NCI-H1092 (cell line): ENCODE measurements around the gene HDAC9.

Source experiments
- DNase-seq: peaks from one replicate; lab custom pipeline; 2025; lab: John Stamatoyannopoulos, UW

HDAC9 gene

DNA sequence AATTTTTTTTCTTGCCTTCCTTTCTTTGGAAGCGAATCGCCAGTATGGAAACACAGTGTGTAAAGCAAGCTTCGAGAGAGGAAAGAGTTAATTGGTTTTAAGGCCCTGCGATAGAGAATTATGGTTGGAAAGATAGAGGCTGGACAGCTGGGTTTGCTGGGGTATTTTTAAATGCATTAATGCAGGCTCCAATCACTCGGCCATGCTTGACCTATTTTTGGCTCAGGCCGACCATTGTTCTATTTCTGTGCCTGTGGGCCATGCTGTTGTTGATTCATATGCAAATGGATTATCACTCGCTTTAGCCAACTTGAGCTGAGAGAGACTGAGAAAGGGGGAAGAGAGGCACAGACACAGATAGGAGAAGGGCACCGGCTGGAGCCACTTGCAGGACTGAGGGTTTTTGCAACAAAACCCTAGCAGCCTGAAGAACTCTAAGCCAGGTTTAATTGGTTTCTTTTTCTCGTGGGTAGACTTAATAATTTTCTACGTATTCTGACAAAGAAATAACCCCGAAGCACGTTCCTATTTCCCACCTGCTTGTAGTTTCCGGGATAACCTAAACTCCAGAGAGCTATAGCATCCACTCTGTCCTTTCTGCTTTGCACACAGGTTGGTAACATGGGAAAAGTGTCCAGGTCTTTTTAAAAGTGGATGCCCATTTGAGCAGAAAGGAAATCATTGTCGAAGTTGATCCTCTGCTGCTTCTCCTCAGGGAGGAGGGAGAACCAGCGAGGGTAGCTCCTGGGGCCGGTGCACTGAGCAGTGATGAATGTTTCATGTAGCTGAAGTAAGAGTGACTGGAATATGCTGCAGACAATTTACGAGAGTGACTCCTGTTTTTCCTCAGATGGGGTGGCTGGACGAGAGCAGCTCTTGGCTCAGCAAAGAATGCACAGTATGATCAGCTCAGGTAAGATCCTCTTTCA is at the start of gene HDAC9:
TSS of gene HDAC9 (plus strand) at position 338 of the 929 bp plus-strand sequence. CDS start at position 892, 554 bp downstream.
- DNase-seq, result peak; percentile 95

DNA sequence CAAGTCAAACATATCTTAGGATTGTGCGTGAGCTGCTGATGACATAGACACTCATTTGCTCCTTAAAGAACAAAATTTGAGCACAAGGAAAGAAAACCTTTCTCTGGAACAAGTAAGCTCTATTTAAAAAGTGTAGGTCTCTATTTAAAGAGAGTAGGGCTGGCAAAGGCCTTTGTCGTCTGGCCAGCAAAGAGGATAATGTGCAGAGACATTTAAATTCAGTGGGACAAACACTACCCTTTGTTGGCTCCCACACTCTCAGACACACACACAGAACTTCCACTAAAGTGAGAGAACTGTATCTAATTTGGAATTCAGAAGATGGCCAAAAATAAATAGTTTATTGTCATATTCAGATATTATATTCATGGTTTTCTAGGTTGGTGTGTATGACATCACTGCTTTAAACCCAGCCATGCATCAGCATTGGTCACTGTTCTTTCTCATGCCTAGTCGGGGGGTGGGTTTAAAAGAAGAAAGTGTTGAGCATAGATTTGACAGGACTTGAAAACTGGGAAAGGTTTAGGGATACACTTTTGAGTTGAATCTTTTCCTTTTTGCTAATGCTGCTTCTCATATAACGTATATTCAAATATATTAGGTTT is 49.5 kb upstream of the HDAC9 start:
- no peak for DNase-seq

DNA sequence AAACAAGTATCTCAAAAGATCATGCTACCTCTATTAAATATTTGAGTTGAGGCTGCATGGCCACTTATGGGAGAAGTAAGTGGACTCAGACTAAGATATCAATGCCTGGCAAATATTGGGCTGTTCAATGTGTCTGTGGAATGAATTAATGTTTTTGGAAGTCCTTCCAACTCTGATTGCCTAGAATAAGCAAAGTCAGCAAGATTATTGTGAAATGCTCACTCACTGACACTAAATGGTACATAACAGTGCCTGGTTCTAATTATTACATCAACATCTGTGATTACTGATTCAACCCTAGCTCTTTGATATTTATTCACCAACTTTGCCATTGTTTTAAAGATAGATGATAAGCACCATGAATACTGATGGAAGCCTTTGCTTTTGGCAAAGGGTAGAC is 45.5 kb upstream of the HDAC9 start:
- no peak for DNase-seq

DNA sequence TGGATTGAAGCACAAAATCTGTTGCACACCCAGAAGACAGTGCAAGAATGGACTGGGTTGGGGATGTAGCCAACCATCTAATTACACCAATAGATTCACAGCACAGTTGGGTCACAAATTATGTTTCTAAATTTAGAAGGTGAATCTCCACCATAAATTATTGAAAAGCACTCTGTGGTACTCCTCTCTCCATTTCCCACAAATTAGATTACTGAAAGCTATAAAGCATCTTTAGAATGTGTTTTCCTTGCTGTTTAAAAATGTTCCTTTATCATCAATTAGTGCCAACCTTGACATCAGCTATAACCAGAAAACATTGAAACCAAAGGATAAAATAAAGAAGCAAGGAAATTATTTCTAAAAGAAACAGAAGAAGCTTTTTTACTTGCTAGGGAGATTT is 39.9 kb upstream of the HDAC9 start:
- DNase-seq, result no peak

DNA sequence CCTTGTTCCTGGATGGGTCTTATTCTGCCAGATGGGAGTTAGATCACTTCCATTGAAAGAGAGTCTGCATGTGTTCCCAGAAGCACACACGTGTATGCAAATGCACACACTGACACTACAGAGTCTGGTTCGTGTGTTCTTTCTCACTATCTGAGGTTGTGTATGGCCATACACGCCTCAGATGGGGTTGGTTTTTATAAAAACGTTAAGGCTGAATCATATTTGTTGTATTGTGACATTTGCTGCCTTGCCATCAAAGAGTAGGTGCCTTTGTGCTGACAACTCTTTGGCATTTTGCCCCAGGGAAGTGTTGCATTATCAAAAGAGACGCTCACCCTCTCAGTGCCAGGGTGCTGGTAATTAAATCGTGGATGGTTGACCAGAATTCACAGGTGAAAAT is 37.7 kb upstream of the HDAC9 start:
- DNase-seq, result peak; percentile 64

DNA sequence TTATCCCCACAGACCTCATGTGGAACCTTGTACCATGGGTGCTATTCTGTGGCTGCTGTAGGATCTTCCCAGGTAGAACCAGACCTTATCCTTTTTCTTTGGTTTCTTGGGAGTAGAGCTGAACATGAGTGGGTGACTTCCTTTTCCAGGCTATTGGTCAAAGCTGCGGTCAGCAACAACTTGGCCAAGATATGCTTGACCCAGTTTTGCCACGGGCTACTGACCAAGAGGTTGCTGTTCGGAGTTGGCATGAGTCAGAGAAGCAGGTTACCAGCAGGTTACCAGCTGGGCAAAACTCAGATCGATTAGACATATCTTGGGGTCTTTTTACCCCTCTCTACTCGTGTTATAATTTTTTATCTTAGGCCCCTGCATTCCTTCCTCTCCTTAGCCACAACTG is 36.7 kb upstream of the HDAC9 start:
- no peak for DNase-seq

DNA sequence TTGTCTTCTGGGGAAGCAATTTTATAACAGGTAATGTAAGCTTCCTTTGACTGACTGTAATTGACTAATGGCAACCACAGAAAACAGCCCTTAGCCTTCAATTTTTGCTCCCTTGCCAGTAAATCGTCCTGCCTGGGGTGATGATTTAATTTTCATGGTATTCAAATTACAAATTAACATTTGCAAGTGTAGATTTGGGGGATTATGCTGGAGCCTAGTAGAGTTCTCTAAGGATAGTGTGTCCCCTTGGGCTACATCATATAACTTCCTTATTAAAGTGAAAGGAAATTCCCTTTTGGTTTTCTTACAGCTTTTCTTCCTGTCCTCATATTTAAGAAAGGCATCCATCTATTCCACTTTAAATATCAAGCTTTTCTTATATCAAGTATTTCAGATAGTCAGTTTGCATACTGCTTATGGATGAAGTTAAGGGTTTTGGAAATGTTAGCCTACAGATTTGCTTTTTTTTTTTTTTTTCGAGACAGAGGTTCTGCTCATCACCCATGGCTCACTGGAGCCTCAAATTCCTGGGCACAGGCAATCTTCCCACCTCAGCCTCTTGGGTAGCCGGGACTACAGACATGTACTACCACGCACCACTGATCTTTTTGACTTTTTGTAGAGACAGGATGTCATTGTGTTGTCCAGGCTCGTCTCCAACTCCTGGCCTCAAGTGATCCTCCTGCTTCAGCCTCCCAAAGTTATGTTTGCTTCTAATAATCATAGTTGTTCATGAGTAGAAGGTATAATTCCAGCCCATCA is 35.9 kb upstream of the HDAC9 start:
- peak; percentile 7 for DNase-seq

DNA sequence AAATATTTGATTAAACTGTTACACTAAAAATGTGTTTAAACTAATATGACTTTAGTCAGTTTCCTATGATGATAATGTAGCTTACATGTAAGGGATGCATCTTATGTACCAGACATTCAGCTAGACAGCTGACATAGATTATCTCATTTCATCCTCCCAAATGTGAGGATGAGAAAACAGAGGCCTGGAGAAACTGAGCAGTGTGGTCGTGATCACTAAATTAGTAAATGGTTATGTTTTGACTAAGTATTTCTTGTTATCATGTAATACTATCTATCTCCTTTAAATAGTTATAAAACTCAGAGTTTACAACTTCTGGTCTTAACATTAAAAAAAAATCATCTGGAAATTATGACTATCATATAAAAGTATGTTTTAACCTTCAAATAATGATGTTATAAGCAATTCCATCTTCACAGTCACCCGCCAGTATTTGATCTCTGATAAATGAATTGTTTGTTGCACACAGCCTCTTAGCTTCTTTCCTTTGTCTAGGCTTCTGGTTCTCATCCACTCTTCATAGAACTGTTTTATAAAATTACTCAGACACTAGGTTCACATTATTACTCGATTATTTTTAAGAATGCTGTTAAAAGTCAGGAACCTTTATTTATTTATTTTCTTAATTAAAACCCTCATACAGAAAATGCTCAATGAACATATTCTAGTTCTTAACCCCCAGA is 33.6 kb upstream of the HDAC9 start:
- no peak for DNase-seq

DNA sequence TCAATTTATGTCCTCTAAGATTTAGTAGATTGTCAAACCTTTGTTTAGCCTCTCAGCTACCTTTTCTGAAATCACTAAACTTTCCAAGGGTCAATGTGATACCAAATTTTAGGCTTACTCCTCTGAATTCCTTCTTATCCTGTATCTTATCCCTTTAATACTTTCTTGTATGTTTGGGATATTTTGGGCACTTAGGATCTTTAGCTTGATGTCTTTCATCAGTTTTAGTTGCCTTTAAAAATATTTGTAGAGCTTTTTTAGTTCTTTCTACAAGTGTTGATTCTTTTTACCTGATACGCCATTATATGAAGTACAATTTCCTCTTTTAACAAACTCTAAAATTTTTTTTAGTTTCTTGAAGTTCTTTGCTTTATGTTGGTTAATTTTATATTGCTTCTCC is 30.7 kb upstream of the HDAC9 start:
- no peak for DNase-seq

DNA sequence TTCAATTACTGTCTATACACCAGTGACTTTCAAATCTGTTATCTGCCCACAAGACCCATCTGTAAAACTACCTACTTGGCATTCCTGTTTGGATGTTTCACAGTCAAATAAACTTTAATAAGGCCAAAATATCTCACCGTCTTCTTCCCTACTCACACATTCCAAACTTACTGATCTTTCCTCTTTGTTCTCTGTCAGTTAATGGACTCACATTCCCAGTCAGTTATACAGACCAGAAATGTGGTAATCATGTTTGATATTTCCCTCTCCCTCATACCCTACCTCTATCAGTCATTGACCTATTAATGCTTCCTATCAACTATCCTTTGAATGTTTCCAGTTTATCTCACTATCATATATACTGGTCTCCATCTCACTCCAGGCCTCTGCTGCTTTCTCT is 28.5 kb upstream of the HDAC9 start:
- no peak for DNase-seq

DNA sequence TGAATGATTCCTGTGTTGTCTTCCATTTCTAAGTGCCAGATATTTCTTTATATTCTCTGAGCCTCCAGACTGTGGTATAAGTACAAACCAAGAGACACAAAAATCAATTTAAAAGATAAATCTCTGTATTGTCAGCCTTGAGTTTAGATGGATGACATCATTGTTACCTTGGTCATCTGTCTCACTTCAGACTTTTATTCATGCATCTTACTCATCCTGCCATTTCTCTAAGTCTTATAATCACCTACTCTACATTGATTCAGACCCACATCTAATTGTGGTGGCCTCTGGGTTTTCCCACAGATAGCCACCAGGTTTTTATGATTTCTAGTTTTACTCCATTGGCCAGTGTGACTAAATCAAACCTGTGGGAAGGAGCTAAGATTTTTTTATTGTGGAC is 26.8 kb upstream of the HDAC9 start:
- DNase-seq, result no peak

DNA sequence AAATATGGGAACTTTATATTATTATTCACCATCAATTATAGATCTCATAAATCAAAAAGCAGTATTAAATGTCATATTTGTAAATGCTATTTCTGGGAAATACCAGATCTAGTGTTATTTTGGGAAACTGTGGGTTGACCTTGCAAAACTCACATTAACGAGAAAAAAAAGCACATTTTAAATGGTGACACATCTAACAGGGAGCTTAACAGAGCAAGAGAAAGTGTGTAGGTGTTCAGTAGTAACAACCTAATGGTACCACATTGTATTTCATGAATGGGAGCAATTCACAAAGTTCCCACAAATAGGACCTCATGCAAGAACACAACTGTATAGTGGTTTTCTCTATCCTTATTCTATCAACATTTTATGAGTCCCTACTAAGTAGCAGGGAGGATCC is 26.2 kb upstream of the HDAC9 start:
- no peak for DNase-seq

DNA sequence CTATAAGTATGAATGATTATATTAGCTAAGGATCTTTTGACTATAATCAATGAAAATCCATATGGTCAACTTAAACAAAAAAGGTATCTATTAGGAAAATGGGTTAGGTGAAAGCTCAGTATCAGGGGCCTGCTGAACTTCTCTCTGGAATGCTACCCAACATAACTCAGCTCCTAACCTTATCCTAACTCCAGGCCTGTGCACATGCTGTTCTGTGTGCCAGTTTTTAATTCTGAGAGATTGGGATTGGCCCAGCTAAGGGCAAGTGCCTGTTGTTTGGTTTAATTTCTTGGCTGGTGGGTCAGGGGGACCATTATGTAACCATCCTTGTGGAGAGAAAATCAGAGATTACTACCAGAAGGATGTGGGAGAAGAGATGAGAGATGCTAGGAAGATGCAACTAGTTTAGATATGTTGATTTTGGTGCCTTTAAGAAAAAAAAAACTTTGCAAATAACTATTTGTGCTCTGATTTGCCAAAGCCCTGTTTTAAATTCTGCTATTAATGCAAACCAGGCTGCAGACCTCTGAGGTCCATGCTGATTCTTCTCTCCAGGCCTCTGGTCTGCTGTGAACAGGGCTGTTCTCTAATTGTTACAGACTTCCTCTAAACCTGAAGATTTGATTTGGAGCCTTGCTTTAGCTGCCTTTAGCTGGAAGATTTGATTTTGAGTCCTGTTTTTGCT is 23.9 kb upstream of the HDAC9 start:
- no peak for DNase-seq

DNA sequence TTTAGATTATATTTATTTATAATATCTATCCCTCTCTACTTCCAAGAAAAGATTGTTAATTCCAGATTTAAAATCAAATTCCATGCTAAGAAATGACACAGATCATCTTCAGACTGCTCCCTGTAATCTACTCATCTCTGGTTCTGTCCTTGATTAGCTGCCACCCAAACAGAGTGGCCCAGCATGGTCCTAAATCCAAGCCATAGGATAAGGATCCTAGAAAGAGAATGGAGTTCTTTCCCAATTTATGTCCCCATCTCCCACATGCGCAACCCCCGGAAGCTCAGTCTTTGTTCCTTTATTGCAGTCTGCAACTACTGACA is 23.4 kb upstream of the HDAC9 start:
- no peak for DNase-seq

DNA sequence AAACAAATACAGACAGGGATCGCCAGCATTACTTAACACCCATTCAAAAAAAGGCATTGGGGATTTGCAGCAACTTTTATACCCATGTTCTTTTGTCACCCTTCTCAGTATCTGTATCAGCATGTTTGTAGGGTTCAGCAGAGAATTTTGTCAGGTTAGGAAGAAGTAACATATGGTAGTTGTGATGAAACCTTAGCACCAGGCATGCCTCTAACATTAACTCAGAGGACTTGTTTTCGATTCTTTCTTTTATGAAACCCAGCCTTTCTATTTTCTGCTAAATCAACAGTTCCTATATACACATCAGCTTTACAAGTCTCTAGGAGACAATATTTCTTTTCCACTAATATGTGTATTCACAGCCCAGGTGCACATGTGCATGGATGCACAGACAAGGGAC is 22.4 kb upstream of the HDAC9 start:
- no peak for DNase-seq

DNA sequence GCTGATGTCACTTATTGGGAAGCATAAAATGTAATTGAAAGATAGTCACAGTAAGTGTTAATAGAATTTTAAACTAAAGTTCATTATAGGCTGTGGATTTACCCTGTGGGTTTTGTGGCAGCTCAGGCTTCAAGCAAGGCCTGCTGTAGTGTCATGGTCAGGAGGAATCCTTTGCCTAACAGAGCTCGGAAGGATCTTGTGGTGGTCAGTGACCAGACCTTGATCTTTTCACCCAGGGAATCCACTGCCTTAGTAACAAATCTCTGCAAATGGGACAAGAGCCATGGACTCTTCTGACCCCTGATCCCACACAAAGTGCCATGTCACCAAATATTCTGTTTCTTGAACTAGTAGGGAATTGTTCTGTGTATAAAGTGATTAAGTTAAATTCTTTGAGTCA is 20.6 kb upstream of the HDAC9 start:
- DNase-seq, result no peak

DNA sequence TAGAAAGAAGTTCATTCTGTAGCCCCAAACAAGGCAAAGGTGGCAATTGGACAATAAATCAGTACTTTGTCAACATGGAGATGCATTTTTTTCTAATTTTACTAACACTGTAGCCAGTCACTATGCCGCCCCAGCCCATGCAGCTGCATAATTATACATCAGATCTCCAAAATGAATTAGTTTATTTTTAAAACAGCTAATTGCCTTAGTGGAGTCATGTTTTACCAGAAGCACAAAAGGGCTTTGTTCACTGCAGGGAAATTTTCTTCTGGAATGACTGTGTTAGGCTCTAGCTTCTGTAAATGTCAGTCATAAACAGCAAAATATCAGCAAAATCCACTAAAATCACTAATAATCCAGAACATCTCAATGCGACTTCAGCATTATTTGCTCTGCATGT is 20.1 kb upstream of the HDAC9 start:
- DNase-seq, result no peak

DNA sequence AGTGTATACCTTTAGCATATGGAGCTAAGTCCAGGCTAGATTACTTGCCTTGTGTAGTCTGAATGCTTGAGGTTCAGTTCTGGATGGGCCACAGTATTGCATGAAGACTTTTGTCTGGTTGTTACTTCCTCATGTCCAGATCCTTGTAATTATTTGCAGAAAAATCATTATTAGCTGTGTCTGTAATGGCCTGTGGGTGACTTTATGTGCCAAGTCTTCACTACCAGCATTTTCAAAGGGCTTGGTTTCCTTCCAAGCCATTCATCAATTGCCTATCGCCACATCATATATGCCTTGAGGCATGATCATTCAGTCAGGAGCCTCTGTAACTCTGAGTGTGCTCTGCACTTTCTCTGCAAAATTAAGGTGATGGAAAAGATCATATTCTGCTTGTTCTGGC is 13.8 kb upstream of the HDAC9 start:
- no peak for DNase-seq

DNA sequence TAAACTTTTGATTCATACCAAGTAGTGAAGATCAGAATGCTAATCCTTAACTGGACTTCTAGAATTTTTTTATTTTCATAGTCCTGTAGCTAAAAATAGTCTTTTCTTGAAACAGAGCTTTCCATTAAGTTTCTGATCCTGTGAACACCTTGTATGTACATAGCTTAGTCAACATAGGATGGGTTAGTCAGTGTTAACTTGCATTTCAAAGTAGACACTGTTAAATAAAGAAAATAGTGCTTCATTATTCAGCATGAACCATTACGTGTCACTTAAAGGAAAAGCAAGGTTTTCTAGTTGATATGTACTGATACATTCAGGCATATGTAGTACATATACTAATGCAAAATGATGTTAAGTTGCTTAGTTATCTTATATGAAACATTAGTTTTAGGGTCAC is 7.5 kb upstream of the HDAC9 start:
- DNase-seq, result no peak

DNA sequence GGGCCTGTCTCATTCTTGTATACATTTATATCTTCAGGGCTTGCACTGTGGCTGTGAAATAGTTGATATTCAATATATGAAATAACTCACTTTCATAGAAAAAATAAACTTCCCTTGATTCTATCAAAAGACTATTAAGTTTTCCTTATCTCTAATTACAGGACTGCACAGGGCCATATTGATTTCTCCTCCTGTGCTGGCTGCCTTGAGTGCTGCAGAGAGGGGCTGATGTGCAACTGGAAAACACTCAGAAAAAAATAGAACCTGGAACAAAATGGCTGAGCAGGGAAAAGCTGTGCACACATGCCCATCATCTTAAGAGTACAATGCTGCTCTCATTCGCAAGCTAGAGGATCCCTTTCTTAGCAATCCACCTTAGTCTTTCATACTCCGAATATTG is 5.9 kb upstream of the HDAC9 start:
- no peak for DNase-seq

DNA sequence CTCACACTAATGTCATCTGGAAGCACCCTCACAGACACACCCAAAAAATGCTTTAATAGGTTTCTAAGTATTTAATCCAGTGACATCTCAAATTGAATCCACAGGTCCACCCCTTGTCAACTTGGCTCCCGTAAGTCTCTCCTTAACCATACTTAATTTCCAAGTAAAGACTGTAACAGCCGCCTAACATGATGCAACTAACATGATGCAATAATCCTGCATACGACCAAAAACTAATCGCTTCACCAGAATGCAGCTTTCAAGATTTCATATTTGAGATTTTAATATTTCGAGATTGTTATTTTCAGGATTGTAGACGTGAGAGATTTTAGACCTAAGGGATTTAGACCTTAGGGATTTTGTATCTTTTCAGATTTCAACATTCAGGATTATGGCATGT is 3.7 kb upstream of the HDAC9 start:
- no peak for DNase-seq

DNA sequence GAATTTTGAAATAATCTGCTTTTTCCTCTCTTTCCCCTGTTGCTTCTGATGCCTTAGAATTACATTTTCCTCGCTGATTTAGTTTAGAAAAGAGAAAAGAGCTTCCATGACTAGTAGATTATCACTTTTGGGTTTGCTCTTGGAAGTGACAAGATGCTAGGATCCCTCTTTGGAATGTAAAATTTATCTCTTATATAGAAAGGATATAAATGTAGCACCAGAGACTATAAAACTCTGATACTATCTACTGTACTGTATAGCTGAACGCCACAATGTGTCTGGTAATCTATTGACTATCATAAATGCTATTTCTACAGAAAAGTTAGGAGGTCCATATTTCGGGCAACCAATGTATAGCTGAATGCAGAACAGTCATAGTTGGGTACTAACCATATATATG is 1.1 kb upstream of the HDAC9 start:
- no peak for DNase-seq
